Measurements from ENCODE around the gene TCEA3.

TCEA3 gene

DNA sequence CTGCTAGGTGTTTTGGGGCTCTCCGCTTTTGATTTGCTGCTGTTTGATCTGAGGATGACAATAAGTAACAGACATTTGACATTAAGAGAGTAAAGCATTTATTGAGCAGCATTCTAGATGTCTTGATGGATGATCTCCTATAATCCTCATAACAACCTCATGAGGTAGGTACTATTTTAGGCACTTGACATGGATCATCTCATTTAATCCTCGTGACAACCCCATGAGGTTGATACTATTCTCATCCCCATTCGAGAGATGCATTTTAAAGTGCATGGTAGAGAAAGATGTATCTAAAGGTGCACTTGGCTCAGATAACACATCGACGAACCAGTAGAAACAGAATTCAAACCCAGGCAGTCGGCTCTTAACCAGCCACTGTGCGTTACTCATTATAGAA is 26.6 kb downstream of the TCEA3 start:
- no peak for DNase-seq
- ATAC-seq = no peak
- Mint-ChIP-seq H3K9me3 (no peaks in the 10 kb centered on the region), H3K36me3 (ENCODE audit: low read depth) (peaks cover 2% of the 10 kb centered on the region), H3K4me1 (peaks cover 3% of the 10 kb centered on the region), H3K4me3 (no peak overlapping the region), H3K27me3 (no peaks in the 10 kb centered on the region), H3K27ac (no peak overlapping the region)

- DNase-seq (no peak), ATAC-seq (no peak)
- H3K9me3 Mint-ChIP-seq = no peaks in the 10 kb centered on the region
- H3K4me3 Mint-ChIP-seq = no peak overlapping the region
- H3K27ac Mint-ChIP-seq = no peak overlapping the region
- peaks cover 3% of the 10 kb centered on the region for H3K4me1 Mint-ChIP-seq
- H3K27me3 Mint-ChIP-seq = no peaks in the 10 kb centered on the region
- peaks cover 2% of the 10 kb centered on the region for H3K36me3 Mint-ChIP-seq (ENCODE audit: low read depth)
Measured at GRCh38 chr1:23396380-23396779, 28.2 kb downstream of the TCEA3 start.

- Mint-ChIP-seq H3K36me3 (ENCODE audit: low read depth) (peaks cover 2% of the 10 kb centered on the region), H3K27me3 (no peaks in the 10 kb centered on the region), H3K9me3 (no peaks in the 10 kb centered on the region), H3K27ac (no peak overlapping the region), H3K4me3 (no peak overlapping the region), H3K4me1 (peaks cover 3% of the 10 kb centered on the region)
- no peak for DNase-seq
- ATAC-seq = no peak
Measured at GRCh38 chr1:23395849-23396248, 28.7 kb downstream of the TCEA3 start.

DNA sequence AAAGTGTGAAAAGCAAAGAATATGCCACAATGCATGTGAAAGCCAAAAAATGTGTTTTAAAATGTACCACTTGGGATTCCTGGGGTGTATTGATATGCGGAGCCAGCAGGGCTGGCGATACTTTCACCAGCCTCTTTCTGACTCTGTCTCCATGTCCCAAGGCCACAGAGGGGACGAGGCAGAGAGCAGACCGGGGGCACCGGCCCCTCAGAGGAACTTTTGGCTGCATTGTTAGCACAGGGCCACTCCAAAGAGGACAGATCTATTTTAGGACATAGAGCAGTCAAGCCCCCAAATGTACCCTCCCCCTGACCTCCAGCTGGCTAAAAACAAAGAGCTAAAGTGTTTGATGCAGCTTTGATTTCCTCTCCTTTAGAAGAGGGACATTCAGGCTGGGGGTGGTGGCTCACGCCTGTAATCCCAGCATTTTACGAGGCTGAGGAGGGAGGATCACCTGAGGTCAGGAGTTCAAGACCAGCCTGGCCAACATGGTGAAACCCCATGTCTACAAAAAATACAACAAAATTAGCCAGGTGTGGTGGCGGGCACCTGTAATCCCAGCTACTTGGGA is 29.3 kb downstream of the TCEA3 start:
- DNase-seq (no peak), ATAC-seq (no peak)
- H3K36me3 Mint-ChIP-seq (ENCODE audit: low read depth) = peaks cover 2% of the 10 kb centered on the region
- H3K4me1 Mint-ChIP-seq = peaks cover 3% of the 10 kb centered on the region
- no peak overlapping the region for H3K4me3 Mint-ChIP-seq
- H3K9me3 Mint-ChIP-seq = no peaks in the 10 kb centered on the region
- no peaks in the 10 kb centered on the region for H3K27me3 Mint-ChIP-seq
- no peak overlapping the region for H3K27ac Mint-ChIP-seq

DNA sequence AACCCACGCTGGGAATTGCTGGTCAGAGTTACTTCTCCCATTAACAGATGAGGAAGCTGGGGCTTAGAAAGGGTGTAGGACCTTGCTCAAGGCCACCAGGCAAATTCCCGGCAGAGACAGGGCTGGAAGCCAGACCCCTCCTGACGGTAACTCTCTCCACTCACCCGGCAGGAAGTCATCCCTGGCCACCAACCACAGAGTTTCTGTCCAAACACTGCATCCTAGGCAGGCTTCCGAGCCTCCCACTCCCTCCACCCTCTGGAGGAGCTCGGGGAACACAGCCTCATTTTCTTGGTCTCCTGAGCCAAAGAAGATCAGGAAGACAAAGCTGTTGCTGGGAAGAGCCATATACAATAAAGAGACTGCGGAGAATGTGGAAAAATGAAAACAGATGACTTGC is 29.9 kb downstream of the TCEA3 start:
- no peaks in the 10 kb centered on the region for H3K27me3 Mint-ChIP-seq
- no peak overlapping the region for H3K4me3 Mint-ChIP-seq
- DNase-seq = no peak
- no peak overlapping the region for H3K27ac Mint-ChIP-seq
- no peaks in the 10 kb centered on the region for H3K9me3 Mint-ChIP-seq
- H3K4me1 Mint-ChIP-seq = peaks cover 3% of the 10 kb centered on the region
- no peak for ATAC-seq
- H3K36me3 Mint-ChIP-seq (ENCODE audit: low read depth) = peaks cover 2% of the 10 kb centered on the region

GRCh38 chr1:23394181-23394580 is 30.4 kb downstream of the TCEA3 start:
- DNase-seq (no peak), ATAC-seq (no peak)
- H3K27ac Mint-ChIP-seq = no peak overlapping the region
- H3K36me3 Mint-ChIP-seq (ENCODE audit: low read depth) = peaks cover 2% of the 10 kb centered on the region
- no peaks in the 10 kb centered on the region for H3K9me3 Mint-ChIP-seq
- H3K27me3 Mint-ChIP-seq = no peaks in the 10 kb centered on the region
- H3K4me3 Mint-ChIP-seq = no peak overlapping the region
- peaks cover 3% of the 10 kb centered on the region for H3K4me1 Mint-ChIP-seq

GRCh38 chr1:23393706-23394105 is 30.8 kb downstream of the TCEA3 start:
- H3K27ac Mint-ChIP-seq = no peak overlapping the region
- no peaks in the 10 kb centered on the region for H3K9me3 Mint-ChIP-seq
- ATAC-seq (no peak), DNase-seq (no peak)
- H3K36me3 Mint-ChIP-seq (ENCODE audit: low read depth) = peaks cover 2% of the 10 kb centered on the region
- no peak overlapping the region for H3K4me3 Mint-ChIP-seq
- H3K4me1 Mint-ChIP-seq = peaks cover 3% of the 10 kb centered on the region
- no peaks in the 10 kb centered on the region for H3K27me3 Mint-ChIP-seq

GRCh38 chr1:23392125-23392855 is 32.3 kb downstream of the TCEA3 start:
- no peak overlapping the region for H3K27ac Mint-ChIP-seq
- no peaks in the 10 kb centered on the region for H3K9me3 Mint-ChIP-seq
- H3K4me1 Mint-ChIP-seq = peaks cover 3% of the 10 kb centered on the region
- H3K4me3 Mint-ChIP-seq = no peak overlapping the region
- H3K27me3 Mint-ChIP-seq = no peaks in the 10 kb centered on the region
- peaks cover 2% of the 10 kb centered on the region for H3K36me3 Mint-ChIP-seq (ENCODE audit: low read depth)
- no peak for DNase-seq
- ATAC-seq = no peak

GRCh38 chr1:23389837-23390321 is 34.7 kb downstream of the TCEA3 start:
- Mint-ChIP-seq H3K36me3 (ENCODE audit: low read depth) (no peaks in the 10 kb centered on the region), H3K27ac (no peak overlapping the region), H3K4me1 (no peaks in the 10 kb centered on the region), H3K27me3 (no peaks in the 10 kb centered on the region), H3K4me3 (no peak overlapping the region), H3K9me3 (no peaks in the 10 kb centered on the region)
- no peak for DNase-seq
- ATAC-seq = no peak

DNA sequence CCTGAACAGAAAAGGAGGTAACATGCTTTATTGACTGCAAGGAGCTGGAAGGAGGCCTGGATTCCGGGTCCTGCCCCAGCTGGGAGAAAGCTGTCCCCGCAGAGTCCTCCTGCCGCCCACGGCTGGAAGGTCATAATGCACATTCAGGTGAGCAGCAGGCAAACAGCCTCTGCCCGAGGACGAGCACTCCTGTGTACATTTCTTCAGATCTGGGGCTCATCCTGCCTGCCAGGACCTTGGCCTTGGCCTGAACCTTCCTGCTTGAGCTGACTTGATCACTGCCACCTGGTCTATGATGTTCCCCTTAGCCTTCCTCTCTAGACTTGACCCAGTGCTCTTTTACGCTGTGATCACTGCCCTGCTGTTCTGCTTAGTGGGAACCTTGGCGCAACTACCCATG is 37.1 kb downstream of the TCEA3 start:
- Mint-ChIP-seq H3K27ac (no peak overlapping the region), H3K36me3 (ENCODE audit: low read depth) (no peaks in the 10 kb centered on the region), H3K4me1 (no peaks in the 10 kb centered on the region), H3K9me3 (no peaks in the 10 kb centered on the region), H3K27me3 (no peaks in the 10 kb centered on the region), H3K4me3 (no peak overlapping the region)
- ATAC-seq (no peak), DNase-seq (no peak)

- ATAC-seq = no peak
- Mint-ChIP-seq H3K27ac (no peak overlapping the region), H3K4me1 (no peaks in the 10 kb centered on the region), H3K9me3 (no peaks in the 10 kb centered on the region), H3K27me3 (no peaks in the 10 kb centered on the region), H3K4me3 (no peak overlapping the region), H3K36me3 (ENCODE audit: low read depth) (no peaks in the 10 kb centered on the region)
- DNase-seq = no peak
Measured at GRCh38 chr1:23385119-23385621, 39.4 kb downstream of the TCEA3 start.

- H3K9me3 Mint-ChIP-seq = no peaks in the 10 kb centered on the region
- H3K4me1 Mint-ChIP-seq = no peaks in the 10 kb centered on the region
- no peaks in the 10 kb centered on the region for H3K36me3 Mint-ChIP-seq (ENCODE audit: low read depth)
- H3K4me3 Mint-ChIP-seq = no peak overlapping the region
- H3K27me3 Mint-ChIP-seq = no peaks in the 10 kb centered on the region
- DNase-seq (no peak), ATAC-seq (no peak)
- no peak overlapping the region for H3K27ac Mint-ChIP-seq
Measured at GRCh38 chr1:23384312-23385058, 40.1 kb downstream of the TCEA3 start.

DNA sequence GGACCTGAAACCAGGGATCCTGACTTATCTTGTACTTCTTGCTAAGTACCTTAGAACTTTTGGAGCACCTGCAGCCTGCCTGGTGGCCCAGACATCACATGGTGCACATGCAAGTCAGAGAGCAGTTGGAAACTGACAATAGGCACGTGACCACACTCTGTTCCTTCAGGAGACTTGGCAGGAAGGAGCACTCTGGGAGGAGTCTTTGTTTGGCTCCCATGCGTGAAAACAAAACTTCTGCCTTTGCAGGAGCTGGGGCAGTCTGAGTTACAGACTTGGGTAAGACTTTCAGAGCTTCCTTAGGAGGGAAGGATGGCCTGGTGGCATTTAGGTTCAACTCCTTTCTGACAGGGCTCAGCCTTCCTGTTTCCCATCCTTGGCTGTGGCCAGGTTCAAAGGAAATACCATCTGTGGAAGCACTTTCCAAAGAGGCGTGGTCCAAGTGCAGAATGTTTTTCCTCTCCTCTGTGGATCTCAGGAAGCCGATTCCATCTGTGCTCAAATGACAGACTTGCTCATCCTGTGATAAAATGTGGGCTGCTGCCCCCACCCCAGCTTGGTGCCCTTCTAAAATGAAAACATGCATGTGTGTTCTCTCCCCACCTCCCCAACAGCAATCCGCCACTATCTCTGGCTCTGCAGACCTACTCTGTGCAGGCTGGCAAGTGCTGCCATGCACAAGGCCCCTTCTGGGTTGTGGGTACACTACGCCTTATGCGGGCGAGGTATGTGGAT is 40.8 kb downstream of the TCEA3 start:
- no peak for ATAC-seq
- H3K4me1 Mint-ChIP-seq = no peaks in the 10 kb centered on the region
- H3K36me3 Mint-ChIP-seq (ENCODE audit: low read depth) = no peaks in the 10 kb centered on the region
- H3K9me3 Mint-ChIP-seq = no peaks in the 10 kb centered on the region
- H3K4me3 Mint-ChIP-seq = no peak overlapping the region
- no peak overlapping the region for H3K27ac Mint-ChIP-seq
- no peak for DNase-seq
- H3K27me3 Mint-ChIP-seq = no peaks in the 10 kb centered on the region

DNA sequence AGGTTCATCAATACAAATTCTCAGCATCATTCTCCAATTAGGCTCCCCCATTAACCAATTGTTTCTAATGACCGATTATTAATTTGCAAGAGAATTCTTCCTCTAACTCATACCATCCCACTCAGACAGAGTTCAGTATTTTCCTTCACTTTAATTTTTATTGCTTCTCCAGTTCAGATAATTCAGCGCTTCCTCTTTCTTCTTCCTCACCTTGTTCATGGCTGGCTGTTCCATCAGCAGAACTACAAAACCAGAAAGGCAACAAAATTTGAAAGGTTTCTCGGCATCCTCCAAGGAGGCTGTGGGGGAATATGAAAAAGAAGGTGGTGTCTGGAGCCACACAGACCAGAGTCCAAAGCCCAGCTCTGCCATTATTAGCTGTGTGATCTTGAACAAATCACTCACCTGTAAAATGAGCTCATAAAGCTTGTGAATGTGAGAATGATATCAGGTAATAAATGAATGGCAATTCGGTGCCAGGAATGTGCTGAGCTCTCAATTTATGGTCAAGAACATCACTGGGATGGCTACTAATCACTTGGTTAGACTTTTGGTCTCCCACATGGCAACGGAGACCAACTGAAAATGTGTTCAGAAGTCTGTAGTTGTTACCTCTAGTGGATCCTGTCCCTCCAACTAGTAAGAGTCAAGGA is 43.2 kb downstream of the TCEA3 start:
- H3K36me3 Mint-ChIP-seq (ENCODE audit: low read depth) = no peaks in the 10 kb centered on the region
- ATAC-seq = no peak
- H3K4me1 Mint-ChIP-seq = no peaks in the 10 kb centered on the region
- no peaks in the 10 kb centered on the region for H3K27me3 Mint-ChIP-seq
- DNase-seq = no peak
- no peak overlapping the region for H3K4me3 Mint-ChIP-seq
- no peak overlapping the region for H3K27ac Mint-ChIP-seq
- no peaks in the 10 kb centered on the region for H3K9me3 Mint-ChIP-seq

Measured in activated naive CD8-positive, alpha-beta T cell treated with anti-CD3 and anti-CD28 coated beads, Interleukin-2, amount 50 U/mL, for 24 hours (primary cell).